Muscle layer of colon (tissue), 2 donors: ENCODE results near the gene TTLL10.
"Not testable (repeated sequence)": the region's sequence is repeated elsewhere in the genome, so short reads cannot be mapped to it uniquely, and the experiment has no call there.

Experiments
- H3K27ac ChIP-seq: one replicate; pipeline ENCODE4 v1.7.0; 2013; ENCODE audit warnings: low read depth, mild to moderate bottlenecking, low read length, moderate library complexity
- H3K27me3 ChIP-seq, 2 donors: one replicate each; pipeline ENCODE4 v1.7.0; 2013; ENCODE audit warnings: low read length in 2 of 2, mild to moderate bottlenecking in 2 of 2; ENCODE audit not compliant: insufficient read depth in 2 of 2, control insufficient read depth in 1 of 2
- H3K36me3 ChIP-seq: one replicate; pipeline ENCODE4 v1.7.0; 2013; ENCODE audit warnings: mild to moderate bottlenecking, low read length; ENCODE audit not compliant: insufficient read depth
- H3K4me1 ChIP-seq: one replicate; pipeline ENCODE4 v1.7.0; 2013; ENCODE audit warnings: mild to moderate bottlenecking, low read length; ENCODE audit not compliant: insufficient read depth
- H3K4me3 ChIP-seq, 2 donors: one replicate each; pipeline ENCODE4 v1.7.0; 2013; ENCODE audit warnings: low read length in 2 of 2, low read depth in 1 of 2, mild to moderate bottlenecking in 1 of 2, moderate library complexity in 1 of 2
- H3K9ac ChIP-seq: one replicate; pipeline ENCODE4 v1.7.0; 2013; ENCODE audit warnings: low read length
- H3K9me3 ChIP-seq: one replicate; pipeline ENCODE4 v1.7.0; 2013; ENCODE audit warnings: mild to moderate bottlenecking, low read length
- donor health status: abdominal sarcoma.
- donor health status: Adenocarcinoma of cecum.

The TTLL10 gene

DNA sequence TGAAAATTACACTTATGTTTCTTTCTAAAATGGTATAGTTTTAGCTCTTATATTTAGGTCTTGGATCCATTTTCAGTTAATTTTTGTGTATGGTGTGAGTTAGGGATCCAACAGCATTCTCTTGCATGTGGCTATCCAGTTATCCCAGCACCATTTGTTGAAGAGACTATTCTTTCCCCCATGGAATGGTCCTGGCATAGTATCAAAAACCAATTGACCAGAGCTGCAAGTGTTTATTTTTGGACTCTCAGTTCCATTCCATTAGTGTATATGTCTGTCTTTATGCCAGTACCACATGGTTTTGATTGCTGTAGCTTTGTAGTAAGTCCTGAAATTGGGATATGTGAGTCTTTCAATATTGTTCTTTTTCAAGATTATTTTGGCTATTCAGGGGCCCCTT is 14.3 kb downstream of the TTLL10 start:
- Histone ChIP-seq H3K27ac (no peak overlapping the region), H3K36me3 (no peaks in the 10 kb centered on the region), H3K4me1 (no peaks in the 10 kb centered on the region), H3K4me3 (no peak overlapping the region), H3K27me3 (peaks cover 0 to 2% of the 10 kb centered on the region in 2 donors), H3K9ac (no peak overlapping the region), H3K9me3 (no peaks in the 10 kb centered on the region)

DNA sequence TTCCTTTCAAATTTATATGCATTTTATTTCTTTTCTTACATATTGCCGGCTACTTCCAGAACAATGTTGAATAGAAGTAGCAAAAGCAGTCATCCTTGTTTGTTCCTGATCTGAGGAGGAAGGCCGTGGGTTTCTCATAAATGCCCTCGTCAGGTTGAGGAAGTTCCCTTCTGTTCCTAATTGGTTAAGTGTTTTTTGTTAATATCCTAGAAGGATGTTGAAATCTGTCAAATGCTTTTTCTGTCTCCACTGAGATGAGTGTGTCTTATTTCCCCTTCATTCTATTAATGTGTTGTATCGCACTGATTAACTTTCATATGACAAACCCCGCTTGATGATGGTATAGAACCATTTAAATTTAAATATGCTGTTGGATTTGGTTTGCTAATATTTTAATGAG is 15.4 kb downstream of the TTLL10 start:
- no peaks in the 10 kb centered on the region for H3K27me3 ChIP-seq
- no peak overlapping the region for H3K9ac ChIP-seq
- no peak overlapping the region for H3K27ac ChIP-seq
- H3K9me3 ChIP-seq = no peaks in the 10 kb centered on the region
- no peaks in the 10 kb centered on the region for H3K36me3 ChIP-seq
- H3K4me3 ChIP-seq = no peak overlapping the region
- no peaks in the 10 kb centered on the region for H3K4me1 ChIP-seq

DNA sequence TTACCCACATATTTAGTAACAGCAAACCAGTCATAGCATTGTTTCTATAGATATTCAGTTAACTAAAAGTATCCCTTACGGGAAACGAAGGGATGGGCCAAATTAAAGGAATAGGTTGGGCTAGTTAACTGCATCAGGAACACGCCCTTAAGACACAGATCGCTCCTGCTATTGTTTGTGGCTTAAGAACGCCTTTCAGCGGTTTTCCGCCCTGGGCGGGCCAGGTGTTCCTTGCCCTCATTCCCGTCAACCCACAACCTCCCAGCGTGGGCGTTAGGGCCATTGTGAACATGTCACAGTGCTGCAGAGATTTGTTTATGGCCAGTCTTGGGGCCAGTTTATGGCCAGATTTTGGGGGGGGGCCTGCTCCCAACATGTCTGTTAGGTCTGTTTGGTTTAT is 18.1 kb downstream of the TTLL10 start:
- Histone ChIP-seq H3K36me3 (no peaks in the 10 kb centered on the region), H3K4me1 (no peaks in the 10 kb centered on the region), H3K9me3 (no peaks in the 10 kb centered on the region), H3K27me3 (no peaks in the 10 kb centered on the region), H3K4me3 (no peak overlapping the region), H3K27ac (no peak overlapping the region), H3K9ac (no peak overlapping the region)

DNA sequence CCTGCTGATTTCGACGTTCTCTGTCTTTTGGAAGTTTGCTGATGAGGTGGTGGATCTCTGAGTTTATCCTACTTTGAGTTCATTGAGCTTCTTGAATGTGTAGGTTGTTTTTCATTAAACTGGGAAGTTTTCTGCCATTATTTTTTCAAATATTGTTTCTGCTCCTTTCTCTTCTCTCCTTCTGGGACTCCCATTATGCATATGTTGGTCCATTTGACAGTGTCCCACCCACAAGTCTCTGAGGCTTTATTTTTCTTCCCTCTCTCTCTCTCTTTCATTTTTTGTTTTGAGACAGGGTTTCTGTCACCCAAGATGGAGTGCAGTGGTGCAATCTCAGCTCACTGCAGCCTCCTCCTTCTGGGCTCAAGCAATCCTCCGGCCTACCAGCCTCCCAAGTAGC is 21.0 kb downstream of the TTLL10 start:
- H3K4me3 ChIP-seq = no peak overlapping the region
- no peaks in the 10 kb centered on the region for H3K4me1 ChIP-seq
- no peaks in the 10 kb centered on the region for H3K9me3 ChIP-seq

DNA sequence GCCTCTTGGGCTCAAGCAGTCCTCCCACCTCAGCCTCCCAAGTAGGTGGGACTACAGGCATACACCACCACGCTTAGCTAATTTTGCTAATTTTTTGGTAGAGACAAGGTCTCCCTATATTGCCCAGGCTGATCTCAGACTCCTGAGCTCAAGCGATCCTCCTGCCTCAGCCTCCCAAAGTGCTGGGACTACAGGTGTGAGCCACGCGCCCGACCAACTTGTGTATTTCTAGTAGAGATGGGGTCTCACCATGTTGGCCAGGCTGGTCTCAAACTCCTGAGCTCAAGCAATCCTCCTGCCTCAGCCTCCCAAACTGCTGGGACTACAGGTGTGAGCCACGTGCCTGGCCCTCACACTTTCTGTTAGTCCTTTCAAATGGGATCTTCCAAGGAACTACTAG is 22.0 kb downstream of the TTLL10 start:
- H3K36me3 ChIP-seq, H3K27ac ChIP-seq, H3K4me1 ChIP-seq, H3K9me3 ChIP-seq, H3K4me3 ChIP-seq, H3K9ac ChIP-seq: not testable (repeated sequence)
- H3K27me3 ChIP-seq = peaks cover 0 to 13% of the 10 kb centered on the region in 2 donors

More for the DNA sequence above, 21.0 kb downstream of the TTLL10 start:
- Histone ChIP-seq H3K27me3 (peaks cover 0 to 3% of the 10 kb centered on the region in 2 donors), H3K27ac (no peak overlapping the region), H3K9ac (no peak overlapping the region), H3K36me3 (no peaks in the 10 kb centered on the region)

DNA sequence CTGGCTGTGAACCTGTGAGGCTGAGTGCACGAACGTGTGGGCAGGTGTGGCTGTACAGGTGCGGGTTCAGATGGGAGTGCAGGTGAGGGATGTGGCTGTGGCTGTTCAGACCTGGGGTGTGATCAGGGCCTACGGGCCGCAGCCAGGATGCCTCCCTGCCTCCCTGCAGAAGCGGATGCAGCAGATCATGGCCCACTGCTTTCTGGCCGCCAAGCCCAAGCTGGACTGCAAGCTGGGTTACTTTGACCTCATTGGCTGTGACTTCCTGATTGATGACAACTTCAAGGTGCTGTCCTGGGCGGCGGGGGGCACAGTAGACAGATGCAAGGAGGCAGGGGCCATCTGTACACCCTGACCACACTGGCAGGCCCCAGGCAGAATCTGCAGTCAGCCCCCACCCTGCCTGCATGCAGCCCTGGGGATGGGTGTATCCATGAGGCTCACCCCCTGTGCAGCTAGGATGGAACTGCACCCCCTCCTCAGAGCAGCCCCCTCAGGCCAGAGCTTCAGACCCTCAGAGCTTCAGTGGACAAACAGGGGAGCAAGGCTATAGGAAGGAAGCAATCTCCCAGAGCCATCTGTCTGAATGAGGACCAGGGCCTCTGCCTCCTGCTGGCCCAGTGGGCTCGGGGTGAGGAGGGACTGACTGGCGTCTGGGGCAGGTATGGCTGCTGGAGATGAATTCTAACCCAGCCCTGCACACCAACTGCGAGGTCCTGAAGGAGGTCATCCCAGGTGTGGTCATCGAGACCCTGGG is 22.9 kb downstream of the TTLL10 start:
- H3K27me3 ChIP-seq = peaks cover 0 to 17% of the 10 kb centered on the region in 2 donors
- no peak overlapping the region for H3K27ac ChIP-seq
- no peaks in the 10 kb centered on the region for H3K9me3 ChIP-seq
- no peaks in the 10 kb centered on the region for H3K4me1 ChIP-seq
- H3K9ac ChIP-seq = no peak overlapping the region
- H3K36me3 ChIP-seq = no peaks in the 10 kb centered on the region
- H3K4me3 ChIP-seq = no peak overlapping the region

DNA sequence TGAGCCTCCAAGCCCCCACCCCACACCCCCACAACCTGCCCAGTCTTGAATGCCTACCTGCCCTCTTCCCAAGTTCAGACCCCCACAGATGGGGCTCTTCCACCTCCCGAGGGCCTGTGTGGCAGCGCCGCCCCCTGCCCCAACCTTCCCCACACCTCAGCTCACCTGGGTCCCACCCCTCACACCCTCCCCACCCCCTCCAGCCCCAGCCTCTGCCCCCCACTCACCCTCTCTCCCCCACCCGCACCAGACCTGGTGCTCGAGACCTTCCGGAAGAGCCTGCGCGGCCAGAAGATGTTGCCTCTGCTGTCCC is 23.5 kb downstream of the TTLL10 start:
- H3K27me3 ChIP-seq = peaks cover 0 to 17% of the 10 kb centered on the region in 2 donors
- no peaks in the 10 kb centered on the region for H3K4me1 ChIP-seq
- no peaks in the 10 kb centered on the region for H3K36me3 ChIP-seq
- no peak overlapping the region for H3K27ac ChIP-seq
- no peak overlapping the region for H3K9ac ChIP-seq
- H3K9me3 ChIP-seq = no peaks in the 10 kb centered on the region
- H3K4me3 ChIP-seq = no peak overlapping the region

DNA sequence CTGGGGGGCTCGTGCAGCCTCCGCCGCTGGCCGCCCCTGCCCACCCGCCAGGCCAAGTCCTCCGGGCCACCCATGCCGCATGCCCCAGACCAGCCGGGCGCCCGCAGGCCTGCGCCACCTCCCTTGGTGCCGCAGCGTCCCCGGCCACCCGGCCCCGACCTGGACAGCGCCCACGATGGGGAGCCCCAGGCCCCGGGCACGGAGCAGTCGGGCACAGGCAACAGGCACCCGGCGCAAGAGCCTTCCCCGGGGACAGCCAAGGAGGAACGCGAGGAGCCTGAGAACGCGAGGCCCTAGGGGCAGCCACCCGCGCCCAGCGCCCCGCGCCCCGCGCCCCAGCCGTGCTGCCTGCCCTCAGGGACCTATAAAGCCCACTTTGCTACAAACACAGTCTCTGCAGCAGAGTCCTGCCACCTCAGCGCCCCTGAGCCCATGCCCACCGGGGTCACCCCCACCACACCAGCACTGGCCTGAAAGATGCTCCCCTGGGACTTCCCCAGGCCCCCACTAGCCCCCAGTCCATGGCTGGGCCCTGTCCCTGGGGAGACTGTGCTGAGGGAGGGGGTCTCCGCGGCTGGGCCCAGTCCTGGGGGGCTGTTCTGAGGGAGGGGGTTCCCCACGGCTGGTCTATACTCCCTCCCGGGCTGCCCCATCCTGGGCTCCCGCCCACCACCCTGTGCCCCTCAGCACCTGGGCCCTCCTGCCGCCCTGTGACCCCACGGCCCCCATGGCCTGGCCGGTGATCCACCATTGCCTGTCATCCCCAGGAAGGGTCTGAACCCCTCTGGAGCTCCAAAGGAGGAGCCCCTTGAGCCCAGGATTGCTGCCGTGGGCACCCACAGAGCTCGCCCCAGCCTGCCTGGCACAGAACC is 24.1 kb downstream of the TTLL10 start:
- H3K9me3 ChIP-seq = no peaks in the 10 kb centered on the region
- H3K36me3 ChIP-seq = no peaks in the 10 kb centered on the region
- H3K4me1 ChIP-seq = no peaks in the 10 kb centered on the region
- no peak overlapping the region for H3K27ac ChIP-seq
- peaks cover 0 to 19% of the 10 kb centered on the region in 2 donors for H3K27me3 ChIP-seq
- no peak overlapping the region for H3K4me3 ChIP-seq
- no peak overlapping the region for H3K9ac ChIP-seq

DNA sequence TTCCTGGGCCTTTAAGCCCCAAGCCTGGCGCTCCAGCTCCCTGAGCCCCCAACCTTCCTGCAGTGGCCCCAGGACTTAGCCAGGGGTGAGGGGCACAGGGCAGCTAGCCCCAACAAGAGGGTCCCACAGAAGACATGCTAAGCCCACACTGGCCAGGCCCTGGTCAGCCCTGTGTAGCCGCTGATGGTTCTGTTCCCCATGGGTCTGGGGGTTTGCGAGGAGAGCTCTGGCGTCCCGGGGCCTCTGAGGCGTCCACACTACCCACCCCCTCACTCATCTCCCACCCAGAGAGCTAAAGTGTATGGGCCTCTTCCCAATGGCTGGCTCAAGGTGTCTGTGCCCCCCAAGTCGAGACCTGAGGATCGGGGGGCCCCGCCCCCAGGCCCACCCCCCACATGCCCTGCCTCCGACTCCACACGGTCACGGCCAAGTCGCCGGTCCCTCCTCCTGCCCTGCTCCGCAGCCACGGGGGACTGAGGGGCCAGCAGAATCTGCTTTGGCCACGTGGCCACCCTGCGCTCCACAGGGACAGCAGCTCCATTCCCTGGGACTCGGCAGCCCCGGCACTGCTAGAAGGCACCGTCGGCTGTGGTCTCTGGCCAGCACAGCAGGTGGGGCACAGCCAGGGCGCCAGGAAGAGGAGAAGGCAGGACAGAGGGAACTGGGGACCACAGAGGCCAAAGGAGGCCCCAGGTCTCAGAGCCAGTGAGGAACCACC is 24.9 kb downstream of the TTLL10 start:
- Histone ChIP-seq H3K9ac (no peak overlapping the region), H3K4me1 (no peaks in the 10 kb centered on the region), H3K27me3 (peaks cover 0 to 27% of the 10 kb centered on the region in 2 donors)

DNA sequence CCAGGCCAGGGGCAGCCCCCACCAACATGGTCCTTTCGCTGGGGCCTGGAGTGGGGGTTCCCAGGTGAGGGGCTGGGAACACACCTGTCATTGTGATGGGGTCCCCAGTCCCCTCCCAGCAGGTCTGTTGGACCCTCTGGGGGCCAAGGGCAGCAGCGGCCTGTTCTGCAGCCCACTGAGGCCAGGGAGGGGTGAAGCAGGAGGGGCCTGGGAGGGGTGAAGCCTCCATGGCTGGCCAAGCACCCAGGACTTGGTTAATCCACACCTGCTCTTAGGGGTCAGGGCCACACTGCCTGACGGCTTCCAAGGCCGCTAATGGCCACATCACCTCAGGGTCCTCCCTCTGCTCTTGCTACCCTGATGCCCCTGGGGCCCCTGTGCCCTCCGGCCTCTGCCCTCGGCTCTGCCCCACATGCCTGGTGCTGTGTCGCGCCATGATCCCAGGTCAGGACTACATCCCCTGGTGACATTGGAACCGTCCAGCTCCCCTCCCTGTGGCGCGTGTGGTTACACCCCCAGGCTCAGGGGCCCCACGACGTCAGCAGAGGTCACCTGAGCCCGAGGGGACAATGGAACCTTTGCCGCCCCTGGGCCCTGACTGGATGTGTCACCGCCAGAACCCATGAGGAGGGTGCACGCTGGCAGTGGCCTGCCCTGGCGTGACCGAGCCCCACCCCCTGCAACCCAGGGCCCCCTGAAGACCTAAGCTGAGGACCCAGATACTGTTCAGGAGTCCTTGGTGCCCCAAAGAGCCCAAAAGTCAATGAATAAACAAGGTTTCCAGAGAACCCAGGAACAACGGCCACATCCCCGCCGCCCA is 25.7 kb downstream of the TTLL10 start:
- no peak overlapping the region for H3K27ac ChIP-seq
- no peak overlapping the region for H3K9ac ChIP-seq
- H3K36me3 ChIP-seq = no peaks in the 10 kb centered on the region
- no peak overlapping the region for H3K4me3 ChIP-seq
- peaks cover 0 to 28% of the 10 kb centered on the region in 2 donors for H3K27me3 ChIP-seq
- no peaks in the 10 kb centered on the region for H3K4me1 ChIP-seq
- no peaks in the 10 kb centered on the region for H3K9me3 ChIP-seq

More for the DNA sequence above, 24.9 kb downstream of the TTLL10 start:
- H3K27ac ChIP-seq = no peak overlapping the region
- no peaks in the 10 kb centered on the region for H3K36me3 ChIP-seq
- no peak overlapping the region for H3K4me3 ChIP-seq
- no peaks in the 10 kb centered on the region for H3K9me3 ChIP-seq
